H9 (cell line): Measurements from ENCODE around the gene KRTAP2-2. TPM values are rescaled to one million over a fixed set of nuclear protein-coding genes. Genes with fewer than 3 reads are reported as not detected.
"Not testable (repeated sequence)": the region's sequence is repeated elsewhere in the genome, so short reads cannot be mapped to it uniquely, and the experiment has no call there.

Source experiments
- DNase-seq: peaks from one replicate; pipeline ENCODE4 v3.0.0-alpha.2; 2017
- H2AFZ ChIP-seq: one replicate; pipeline ENCODE4 v1.6.1; 2013; ENCODE audit warnings: mild to moderate bottlenecking, low read length, control low read depth, moderate library complexity
- H2AK5ac ChIP-seq: 2 replicates; pipeline ENCODE4 v1.6.1; 2013; ENCODE audit warnings: low read length, control low read depth, mixed read lengths; ENCODE audit not compliant: insufficient read length
- H2BK120ac ChIP-seq: one replicate; pipeline ENCODE4 v1.6.1; 2013; ENCODE audit warnings: low read depth, mild to moderate bottlenecking, low read length, control low read depth, inconsistent platforms; ENCODE audit not compliant: poor library complexity, severe bottlenecking
- H2BK12ac ChIP-seq: 2 replicates; pipeline ENCODE4 v1.6.1; 2013; ENCODE audit warnings: low read length, control low read depth, mixed read lengths, low read depth; ENCODE audit not compliant: insufficient read length
- H2BK15ac ChIP-seq: 2 replicates; pipeline ENCODE4 v1.6.1; 2013; ENCODE audit warnings: low read depth, low read length, control low read depth
- H2BK20ac ChIP-seq: one replicate; pipeline ENCODE4 v1.6.1; 2013; ENCODE audit warnings: low read depth, mild to moderate bottlenecking, low read length, control low read depth, inconsistent platforms; ENCODE audit not compliant: poor library complexity, severe bottlenecking
- H2BK5ac ChIP-seq: 2 replicates; pipeline ENCODE4 v1.6.1; 2013; ENCODE audit warnings: low read length, control low read depth, mixed read lengths; ENCODE audit not compliant: insufficient read length
- H3K14ac ChIP-seq: 2 replicates; pipeline ENCODE4 v1.6.1; 2013; ENCODE audit warnings: low read length, control low read depth; ENCODE audit not compliant: insufficient read depth
- H3K18ac ChIP-seq: 2 replicates; pipeline ENCODE4 v1.6.1; 2013; ENCODE audit warnings: low read depth, mild to moderate bottlenecking, mixed read lengths, low read length, control low read depth; ENCODE audit not compliant: insufficient read length
- H3K23ac ChIP-seq: 2 replicates; pipeline ENCODE4 v1.6.1; 2013; ENCODE audit warnings: low read length, control low read depth, mixed read lengths, low read depth; ENCODE audit not compliant: insufficient read length
- H3K23me2 ChIP-seq: 2 replicates; pipeline ENCODE4 v1.6.1; 2013; ENCODE audit warnings: low read depth, mild to moderate bottlenecking, mixed read lengths, low read length, control low read depth; ENCODE audit not compliant: insufficient read length, poor library complexity, severe bottlenecking
- H3K27ac ChIP-seq: 2 replicates; pipeline ENCODE4 v1.5.1; 2013; ENCODE audit warnings: low read length, control low read depth, mixed read lengths, low read depth; ENCODE audit not compliant: insufficient read length
- H3K27me3 ChIP-seq: 2 replicates; pipeline ENCODE4 v1.6.1; 2013; ENCODE audit warnings: low read length, control low read depth, inconsistent platforms; ENCODE audit not compliant: insufficient read depth
- H3K4ac ChIP-seq: 2 replicates; pipeline ENCODE4 v1.6.1; 2013; ENCODE audit warnings: low read depth, mild to moderate bottlenecking, control low read depth, inconsistent platforms, low read length, moderate library complexity
- H3K4me1 ChIP-seq: 2 replicates; pipeline ENCODE4 v1.6.1; 2013; ENCODE audit warnings: low read length, control low read depth, inconsistent platforms; ENCODE audit not compliant: insufficient read depth
- H3K4me2 ChIP-seq: 2 replicates; pipeline ENCODE4 v1.6.1; 2013; ENCODE audit warnings: low read length, control low read depth, mixed read lengths; ENCODE audit not compliant: insufficient read length, insufficient read depth
- H3K56ac ChIP-seq: 2 replicates; pipeline ENCODE4 v1.6.1; 2013; ENCODE audit warnings: low read depth, mild to moderate bottlenecking, mixed read lengths, low read length, control low read depth; ENCODE audit not compliant: insufficient read length
- H3K79me1 ChIP-seq: 2 replicates; pipeline ENCODE4 v1.6.1; 2013; ENCODE audit warnings: low read depth, mild to moderate bottlenecking, moderate library complexity, low read length, control low read depth, inconsistent platforms; ENCODE audit not compliant: insufficient read depth, poor library complexity, severe bottlenecking
- H3K79me2 ChIP-seq: 2 replicates; pipeline ENCODE4 v1.6.1; 2013; ENCODE audit warnings: low read length, control low read depth, inconsistent platforms; ENCODE audit not compliant: insufficient read depth
- H3K9ac ChIP-seq: 2 replicates; pipeline ENCODE4 v1.6.1; 2013; ENCODE audit warnings: low read length, control low read depth, mixed read lengths; ENCODE audit not compliant: insufficient read length; ENCODE audit errors: extremely low read depth
- H3K9me3 ChIP-seq: one replicate; pipeline ENCODE4 v1.6.1; 2013; ENCODE audit warnings: low read depth, low read length, inconsistent platforms; ENCODE audit not compliant: control insufficient read depth
- H3T11ph ChIP-seq: one replicate; pipeline ENCODE4 v1.6.1; 2013; ENCODE audit warnings: mild to moderate bottlenecking, low read length, control low read depth, inconsistent platforms
- H4K20me1 ChIP-seq: one replicate; pipeline ENCODE4 v1.6.1; 2013; ENCODE audit not compliant: control insufficient read depth, insufficient read length, insufficient read depth
- H4K5ac ChIP-seq: 2 replicates; pipeline ENCODE4 v1.6.1; 2013; ENCODE audit warnings: low read depth, mild to moderate bottlenecking, mixed read lengths, low read length, control low read depth; ENCODE audit not compliant: insufficient read length
- H4K8ac ChIP-seq: replicated peaks from 2 replicates; pipeline ENCODE4 v1.6.1; 2013; ENCODE audit warnings: low read length, control low read depth, mixed read lengths, low read depth; ENCODE audit not compliant: insufficient read length
- H4K91ac ChIP-seq: 2 replicates; pipeline ENCODE4 v1.6.1; 2013; ENCODE audit warnings: low read depth, mild to moderate bottlenecking, moderate library complexity, mixed read lengths, low read length, control low read depth; ENCODE audit not compliant: insufficient read length
- H3K27ac Mint-ChIP-seq, 3 experiments: 2 replicates in 2 of 3; 3 replicates in 1 of 3; pipeline ENCODE4 v1.8.0; 2020 to 2021; ENCODE audit warnings: mixed read lengths in 3 of 3, mild to moderate bottlenecking in 1 of 3, moderate library complexity in 1 of 3
- H3K27me3 Mint-ChIP-seq: 2 replicates; pipeline ENCODE4 v1.8.0; 2021; ENCODE audit warnings: low read depth, mild to moderate bottlenecking, moderate library complexity, mixed read lengths
- H3K36me3 Mint-ChIP-seq, 3 experiments: 2 replicates in 2 of 3; 3 replicates in 1 of 3; pipeline ENCODE4 v1.8.0; 2020 to 2021; ENCODE audit warnings: low read depth in 3 of 3, mixed read lengths in 3 of 3; ENCODE audit not compliant: insufficient read depth in 1 of 3
- H3K4me1 Mint-ChIP-seq, 2 experiments: 2 replicates each; pipeline ENCODE4 v1.8.0; 2020; ENCODE audit warnings: mixed read lengths in 2 of 2
- H3K4me3 Mint-ChIP-seq, 2 experiments: 2 replicates in 1 of 2; 3 replicates in 1 of 2; pipeline ENCODE4 v1.8.0; 2020 to 2021; ENCODE audit warnings: mild to moderate bottlenecking in 2 of 2, mixed read lengths in 2 of 2, moderate library complexity in 1 of 2
- H3K9me3 Mint-ChIP-seq, 2 experiments: 2 replicates in 1 of 2; 3 replicates in 1 of 2; pipeline ENCODE4 v1.8.0; 2020; ENCODE audit warnings: mild to moderate bottlenecking in 2 of 2, mixed read lengths in 2 of 2, moderate library complexity in 1 of 2
- CTCF ChIP-seq: fragments of 200-600 bp; sonication (generic); conservative IDR thresholded peaks from 3 replicates; pipeline ENCODE4 v1.8.0; 2021; ENCODE audit warnings: antibody characterized with exemption, mild to moderate bottlenecking
- WGBS: extraction: QIAGEN DNeasy Blood & Tissue Kit; methylation state at CpG from one replicate; pipeline ENCODE4 v1.1.7; 2013; ENCODE audit warnings: missing lambda C conversion rate, low lambda C conversion rate, mixed read lengths; ENCODE audit not compliant: insufficient read length; ENCODE audit errors: extremely low coverage; 5-methylcytosine and 5-hydroxymethylcytosine counted together
- total RNA-seq: library from RNA; stranded (reverse); gene quantifications from 2 replicates; pipeline ENCODE4 v1.2.1, GENCODE V29; 2021

Gene KRTAP2-2
- total RNA-seq, 1 experiment from 2014 or later: not detected

- H3K4me1 ChIP-seq: no peaks in the 10 kb centered on the region; the same call in 1 of the 2 replicates
- H3K14ac ChIP-seq: no peak within 1 kb of the TSS
- no peak within 1 kb of the TSS for H3K4me2 ChIP-seq
- H4K5ac ChIP-seq: no peak within 1 kb of the TSS
- no peak within 1 kb of the TSS for H2BK12ac ChIP-seq
- no peak within 1 kb of the TSS for H4K8ac ChIP-seq
- H2BK20ac ChIP-seq: no peak within 1 kb of the TSS
- H3K9ac ChIP-seq: no peak within 1 kb of the TSS
- H3K56ac ChIP-seq: no peak within 1 kb of the TSS
- no peak within 1 kb of the TSS for H3K23ac ChIP-seq
- Mint-ChIP-seq H3K4me3 (no peak within 1 kb of the TSS; a peak in 1 of 5 replicates), H3K36me3 (no peaks in the 10 kb centered on the region), H3K9me3 (no peaks in the 10 kb centered on the region; a peak in 2 of 5 replicates), H3K4me1 (peaks cover 35 to 37% of the 10 kb centered on the region in 2 experiments), H3K27ac (peak within 1 kb of the TSS in 1 of 3 experiments; percentile 73; a peak in 3 of 7 replicates), H3K27me3 (peaks cover 1% of the 10 kb centered on the region; the same call in 1 of the 2 replicates)
- no peak within 1 kb of the TSS for H3K18ac ChIP-seq
- no CpG with 5 or more reads among the region's 10 CpGs for WGBS
- TF ChIP-seq CTCF: no peak
- DNase-seq: peak; percentile 77
- no peak within 1 kb of the TSS for H2BK5ac ChIP-seq
- H3K79me1 ChIP-seq: no peaks in the 10 kb centered on the region
- H3K4ac ChIP-seq: no peak within 1 kb of the TSS
- no peak within 1 kb of the TSS for H2BK120ac ChIP-seq
- no peak within 1 kb of the TSS for H2BK15ac ChIP-seq
- H3T11ph ChIP-seq: no peak within 1 kb of the TSS
- H4K91ac ChIP-seq: no peak within 1 kb of the TSS
- H3K9me3 ChIP-seq: no peaks in the 10 kb centered on the region
- no peak within 1 kb of the TSS for H2AK5ac ChIP-seq
- H3K27me3 ChIP-seq: no peaks in the 10 kb centered on the region
- H3K79me2 ChIP-seq: no peaks in the 10 kb centered on the region
- no peaks in the 10 kb centered on the region for H3K23me2 ChIP-seq
- H3K27ac ChIP-seq: no peak within 1 kb of the TSS
- H2AFZ ChIP-seq: no peak within 1 kb of the TSS
- no peaks in the 10 kb centered on the region for H4K20me1 ChIP-seq
Observed at GRCh38 chr17:41101586-41102259, 46.7 kb upstream of the KRTAP2-2 start, which contains the start of gene KRTAP4-16. KRTAP4-16 (minus strand) TSS chr17:41102209; CDS start chr17:41102209, 0 bp downstream.

DNA sequence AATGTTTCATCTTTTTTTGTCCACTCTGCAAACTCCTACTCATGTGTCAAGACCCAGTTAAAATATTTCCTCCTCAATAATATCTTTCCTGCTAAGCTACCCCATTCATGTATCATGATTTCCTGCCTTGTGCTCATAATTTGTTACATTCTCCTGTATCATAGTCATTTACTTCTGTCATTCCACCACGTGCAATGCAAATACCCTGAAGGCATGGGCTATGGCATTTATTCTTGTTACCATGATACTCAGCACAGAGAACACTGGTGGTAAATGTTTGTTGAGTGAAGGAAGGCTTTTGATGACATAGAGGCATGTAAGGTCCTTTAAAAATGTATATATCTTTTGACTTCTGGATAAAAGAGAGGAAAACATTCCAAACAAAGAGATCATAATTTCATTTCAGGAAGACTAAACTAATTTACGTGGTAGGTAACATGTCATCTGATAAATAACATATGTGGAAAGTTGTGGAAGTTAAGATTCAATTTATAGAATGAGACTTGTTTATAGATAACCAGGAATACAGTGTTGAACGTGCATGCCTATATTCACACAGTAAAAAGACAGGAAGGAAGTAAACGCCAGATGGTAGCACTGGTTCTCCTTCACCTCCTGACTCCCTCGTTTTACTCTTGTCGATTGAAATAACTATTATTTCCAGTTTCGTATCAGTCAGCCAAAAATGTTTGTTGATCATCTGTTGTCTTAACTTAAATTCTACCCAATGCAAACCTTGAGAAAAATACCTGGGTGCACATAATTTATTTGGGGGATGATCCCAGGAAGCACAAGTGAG is 44.9 kb upstream of the KRTAP2-2 start:
- H2AFZ ChIP-seq, H3T11ph ChIP-seq, H2BK20ac ChIP-seq, H3K79me1 ChIP-seq, H3K27ac Mint-ChIP-seq, H3K56ac ChIP-seq, H3K18ac ChIP-seq, H3K23ac ChIP-seq, H3K4ac ChIP-seq, H2BK120ac ChIP-seq, H3K4me3 Mint-ChIP-seq, H4K91ac ChIP-seq, H4K5ac ChIP-seq, H3K27ac ChIP-seq, H3K36me3 Mint-ChIP-seq, H4K8ac ChIP-seq, H3K9ac ChIP-seq, H2AK5ac ChIP-seq, H3K27me3 ChIP-seq, H3K4me2 ChIP-seq, H3K4me1 ChIP-seq, H3K27me3 Mint-ChIP-seq, H3K23me2 ChIP-seq, DNase-seq, H3K9me3 Mint-ChIP-seq, H4K20me1 ChIP-seq, H2BK15ac ChIP-seq, H3K79me2 ChIP-seq, H2BK5ac ChIP-seq, H3K14ac ChIP-seq, H2BK12ac ChIP-seq, H3K9me3 ChIP-seq: not testable (repeated sequence)
- peaks cover 34 to 38% of the 10 kb centered on the region in 2 experiments for H3K4me1 Mint-ChIP-seq
- WGBS: no CpG with 5 or more reads among the region's 7 CpGs
